Mesothelial cell of epicardium (in vitro differentiated cells): Measurements from ENCODE around the gene SRPK2. TPM values are rescaled to one million over a fixed set of nuclear protein-coding genes. Genes with fewer than 3 reads are reported as not detected.

ENCODE experiments used
- DNase-seq, 2 experiments: peaks; one replicate each; pipeline ENCODE4 v3.0.0; 2021; ENCODE audit warnings: low spot score in 2 of 2; ENCODE audit not compliant: unreplicated experiment in 2 of 2
- H3K27ac Mint-ChIP-seq: 2 replicates; pipeline ENCODE4 v1.8.0; 2021; ENCODE audit warnings: mixed read lengths
- H3K27me3 Mint-ChIP-seq: 2 replicates; pipeline ENCODE4 v1.8.0; 2021; ENCODE audit warnings: low read depth, mixed read lengths
- H3K36me3 Mint-ChIP-seq: 2 replicates; pipeline ENCODE4 v1.8.0; 2021; ENCODE audit warnings: mixed read lengths
- H3K4me1 Mint-ChIP-seq: 2 replicates; pipeline ENCODE4 v1.8.0; 2021; ENCODE audit warnings: mixed read lengths
- H3K4me3 Mint-ChIP-seq: 2 replicates; pipeline ENCODE4 v1.8.0; 2021; ENCODE audit warnings: mild to moderate bottlenecking, moderate library complexity, mixed read lengths
- H3K9me3 Mint-ChIP-seq: 2 replicates; pipeline ENCODE4 v1.8.0; 2021; ENCODE audit warnings: mixed read lengths
- total RNA-seq: library from RNA; stranded (reverse); gene quantifications from 3 replicates; pipeline ENCODE4 v1.2.1, GENCODE V29; 2021
- TF ChIP-seq, protein P1 (sequence below): fragments of 200-600 bp; sonication (generic); IDR thresholded peaks from one replicate; pipeline ENCODE4 v1.5.0; 2021; ENCODE audit warnings: antibody characterized with exemption; ENCODE audit not compliant: unreplicated experiment

Gene SRPK2
- total RNA-seq, 1 donor from 2014 or later, result 51.4 TPM

DNA sequence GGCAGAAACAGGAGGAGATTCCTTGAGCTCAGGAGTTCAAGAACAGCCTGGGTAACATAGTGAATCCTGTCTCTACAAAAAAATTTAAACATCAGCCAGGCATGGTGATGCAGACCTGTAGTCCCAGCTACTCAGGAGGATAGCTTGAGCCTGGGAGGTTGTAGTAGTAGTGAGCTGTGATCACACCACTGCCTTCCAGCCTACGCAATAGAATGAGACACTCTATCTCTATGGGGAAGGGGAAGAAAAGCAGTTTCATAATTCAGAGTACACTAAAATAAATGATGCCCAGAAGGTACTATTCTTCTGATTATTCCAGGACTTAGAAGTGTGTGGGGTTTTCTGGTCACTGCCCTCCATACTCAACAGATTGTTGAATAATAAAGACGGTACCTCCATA is 197.4 kb downstream of the SRPK2 start:
- Mint-ChIP-seq H3K36me3 (no peaks in the 10 kb centered on the region), H3K4me1 (peaks cover 6% of the 10 kb centered on the region), H3K4me3 (no peak overlapping the region), H3K27ac (no peak overlapping the region), H3K27me3 (no peaks in the 10 kb centered on the region), H3K9me3 (no peaks in the 10 kb centered on the region)
- TF ChIP-seq, protein P1, sequence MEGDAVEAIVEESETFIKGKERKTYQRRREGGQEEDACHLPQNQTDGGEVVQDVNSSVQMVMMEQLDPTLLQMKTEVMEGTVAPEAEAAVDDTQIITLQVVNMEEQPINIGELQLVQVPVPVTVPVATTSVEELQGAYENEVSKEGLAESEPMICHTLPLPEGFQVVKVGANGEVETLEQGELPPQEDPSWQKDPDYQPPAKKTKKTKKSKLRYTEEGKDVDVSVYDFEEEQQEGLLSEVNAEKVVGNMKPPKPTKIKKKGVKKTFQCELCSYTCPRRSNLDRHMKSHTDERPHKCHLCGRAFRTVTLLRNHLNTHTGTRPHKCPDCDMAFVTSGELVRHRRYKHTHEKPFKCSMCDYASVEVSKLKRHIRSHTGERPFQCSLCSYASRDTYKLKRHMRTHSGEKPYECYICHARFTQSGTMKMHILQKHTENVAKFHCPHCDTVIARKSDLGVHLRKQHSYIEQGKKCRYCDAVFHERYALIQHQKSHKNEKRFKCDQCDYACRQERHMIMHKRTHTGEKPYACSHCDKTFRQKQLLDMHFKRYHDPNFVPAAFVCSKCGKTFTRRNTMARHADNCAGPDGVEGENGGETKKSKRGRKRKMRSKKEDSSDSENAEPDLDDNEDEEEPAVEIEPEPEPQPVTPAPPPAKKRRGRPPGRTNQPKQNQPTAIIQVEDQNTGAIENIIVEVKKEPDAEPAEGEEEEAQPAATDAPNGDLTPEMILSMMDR, result no peak
- DNase-seq, result no peak

DNA sequence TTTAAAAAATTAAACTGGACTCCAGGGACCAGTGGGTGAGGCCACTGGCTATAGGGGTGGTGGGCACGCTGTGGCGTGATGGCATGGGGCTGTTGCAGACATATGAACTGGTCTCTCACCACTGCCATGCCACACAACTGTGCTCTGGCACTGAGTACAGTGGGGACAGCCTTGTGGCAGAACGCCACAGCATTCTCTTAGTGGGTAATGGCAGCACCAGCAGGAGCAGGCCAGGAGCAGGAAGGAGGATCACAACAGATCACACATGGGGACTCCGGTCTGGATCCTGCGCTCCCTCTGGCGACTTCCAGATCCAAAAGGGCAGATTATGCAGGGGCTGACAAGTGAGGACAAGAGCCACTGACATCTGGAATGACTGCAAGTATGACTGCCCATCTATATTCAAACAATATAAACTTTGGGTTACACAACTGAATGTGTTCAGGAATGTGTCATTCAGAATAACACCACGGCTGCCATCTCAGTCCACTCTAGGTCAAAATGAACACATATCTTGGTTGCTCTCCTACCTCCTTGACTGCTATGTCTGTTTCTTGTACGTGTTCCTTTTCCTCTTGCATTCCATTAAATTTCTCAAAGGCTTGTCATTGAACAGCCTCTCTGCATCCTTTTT is 198.7 kb downstream of the SRPK2 start:
- Mint-ChIP-seq H3K4me1 (peaks cover 6% of the 10 kb centered on the region), H3K27me3 (no peaks in the 10 kb centered on the region), H3K9me3 (no peaks in the 10 kb centered on the region), H3K4me3 (no peak overlapping the region), H3K36me3 (no peaks in the 10 kb centered on the region), H3K27ac (no peak overlapping the region)
- TF ChIP-seq, protein P1, result no peak
- DNase-seq, result no peak

DNA sequence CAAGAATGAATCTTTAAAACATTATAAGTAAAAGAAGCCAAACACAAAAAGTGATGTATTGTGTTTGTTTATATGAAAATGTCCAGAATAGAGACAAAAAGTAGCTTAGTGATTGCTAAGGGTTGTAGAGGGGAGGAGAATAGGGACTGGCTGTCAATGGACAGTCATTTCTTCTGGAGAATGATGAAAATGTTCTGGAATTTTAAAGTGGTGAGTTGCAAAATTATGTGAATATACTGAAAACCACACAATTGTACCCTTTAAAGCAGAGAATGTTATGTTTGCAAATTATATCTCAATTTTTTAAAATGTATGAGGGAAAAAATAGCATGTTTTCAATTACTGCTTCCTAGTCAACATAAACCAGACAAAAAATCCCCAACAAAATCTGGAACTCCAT is 200.5 kb downstream of the SRPK2 start:
- Mint-ChIP-seq H3K36me3 (no peaks in the 10 kb centered on the region), H3K27me3 (no peaks in the 10 kb centered on the region), H3K4me3 (no peak overlapping the region), H3K4me1 (peaks cover 6% of the 10 kb centered on the region), H3K27ac (no peak overlapping the region), H3K9me3 (no peaks in the 10 kb centered on the region)
- TF ChIP-seq, protein P1, result no peak
- no peak for DNase-seq

DNA sequence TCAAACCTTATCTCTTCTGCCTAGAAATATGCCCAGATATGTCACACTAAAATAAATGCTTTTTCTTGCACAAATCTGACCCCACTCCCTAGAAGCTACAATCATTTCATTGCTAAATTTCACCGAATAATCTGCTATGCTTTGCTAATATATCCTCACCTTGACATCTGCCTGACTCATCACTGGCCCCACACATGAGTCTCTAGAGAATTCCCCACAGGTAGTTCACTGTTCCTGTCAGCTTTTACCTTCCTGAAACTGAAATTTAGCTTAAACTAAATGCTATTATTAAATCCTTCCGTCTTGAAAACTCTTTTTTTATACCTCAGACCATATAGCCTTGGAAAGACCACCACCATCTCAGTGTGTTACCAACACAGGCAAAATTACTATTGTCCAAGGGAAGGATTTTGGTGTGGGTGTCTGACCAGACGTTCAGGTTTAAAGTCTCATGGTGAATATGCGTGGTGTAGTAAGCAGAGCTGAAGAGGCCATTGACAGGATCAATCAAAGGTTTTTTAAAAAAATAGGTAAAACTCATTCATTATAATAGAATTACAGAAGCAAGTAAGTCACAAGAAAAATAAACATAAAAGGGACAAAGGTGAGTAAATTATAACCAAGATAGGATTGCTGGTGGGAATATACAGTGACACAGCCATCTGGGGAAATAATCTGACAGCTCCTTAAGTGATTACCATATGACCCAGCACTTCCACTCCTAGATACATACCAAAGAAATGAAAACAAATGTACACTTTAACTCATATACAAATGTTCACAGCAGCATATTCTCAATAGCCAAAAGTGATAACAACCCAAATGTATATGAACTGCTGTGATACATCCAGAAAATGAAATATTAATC is 201.2 kb downstream of the SRPK2 start:
- Mint-ChIP-seq H3K9me3 (no peaks in the 10 kb centered on the region), H3K27me3 (no peaks in the 10 kb centered on the region), H3K27ac (no peak overlapping the region), H3K4me3 (no peak overlapping the region), H3K36me3 (no peaks in the 10 kb centered on the region), H3K4me1 (peaks cover 6% of the 10 kb centered on the region)
- TF ChIP-seq, protein P1, result no peak
- no peak for DNase-seq

DNA sequence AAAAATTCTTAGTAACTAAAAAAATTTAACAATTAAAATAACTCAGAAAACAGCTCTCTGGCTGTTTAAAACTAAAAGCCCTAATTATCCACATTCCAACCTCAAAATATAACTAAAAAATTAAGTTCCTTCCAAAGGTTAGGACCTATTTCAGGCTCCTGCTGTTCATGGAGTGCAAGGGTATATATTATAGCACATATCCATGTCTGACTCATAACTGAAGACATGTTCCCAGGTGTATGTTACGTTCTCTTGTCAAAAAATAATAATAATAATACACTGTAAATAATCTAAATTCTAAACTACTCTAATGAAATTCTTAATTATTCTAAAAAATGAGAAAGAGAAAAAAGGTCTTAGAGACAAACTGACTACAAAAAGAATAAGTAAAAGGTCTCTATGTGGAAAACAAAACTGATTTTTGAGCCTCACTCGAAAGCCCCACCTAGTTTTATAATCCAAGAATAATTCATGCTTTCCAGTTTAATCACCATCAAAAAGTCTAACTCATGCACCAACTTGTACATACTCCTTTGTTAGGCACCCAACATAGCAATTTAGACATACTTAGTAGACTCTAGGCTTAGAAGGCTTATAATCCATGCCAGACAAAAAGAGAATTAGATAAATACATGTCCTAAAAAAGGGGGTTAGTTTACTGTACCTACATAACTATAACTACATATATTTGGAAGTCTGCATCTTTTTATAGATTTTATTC is 203.3 kb downstream of the SRPK2 start:
- TF ChIP-seq, protein P1, result no peak
- Mint-ChIP-seq H3K27ac (no peak overlapping the region), H3K9me3 (peaks cover 11% of the 10 kb centered on the region), H3K36me3 (peaks cover 11% of the 10 kb centered on the region), H3K4me3 (no peak overlapping the region), H3K27me3 (no peaks in the 10 kb centered on the region), H3K4me1 (peaks cover 6% of the 10 kb centered on the region)
- DNase-seq, result no peak
